GM21723 (cell line): Measurements from ENCODE around the gene INPP4A.
A peak's percentile ranks its signal among the peaks of the same experiment; 100 is the strongest.

Experiments
- ATAC-seq: cut with Tn5 transposase; IDR thresholded peaks from one replicate; pipeline ENCODE4 v1.9.1; 2021; ENCODE audit warnings: mild to moderate bottlenecking, moderate library complexity; ENCODE audit not compliant: unreplicated experiment

Gene INPP4A

GRCh38 chr2:98459496-98460175 is 15.0 kb downstream of the INPP4A start:
- ATAC-seq, result peak; percentile 30

GRCh38 chr2:98460573-98461497 is 16.2 kb downstream of the INPP4A start:
- peak; percentile 55 for ATAC-seq

GRCh38 chr2:98461498-98462049 is 16.9 kb downstream of the INPP4A start:
- ATAC-seq, result no peak

GRCh38 chr2:98463081-98463481 is 18.4 kb downstream of the INPP4A start:
- no peak for ATAC-seq

- ATAC-seq, result no peak
Measured at GRCh38 chr2:98463551-98463971, 18.9 kb downstream of the INPP4A start.

GRCh38 chr2:98463988-98464771 is 19.5 kb downstream of the INPP4A start:
- no peak for ATAC-seq

- ATAC-seq, result peak; percentile 45
Measured at GRCh38 chr2:98464772-98465310, 20.2 kb downstream of the INPP4A start.

GRCh38 chr2:98465456-98466226 is 21.0 kb downstream of the INPP4A start:
- peak; percentile 37 for ATAC-seq

- ATAC-seq, result no peak
Measured at GRCh38 chr2:98467082-98467536, 22.5 kb downstream of the INPP4A start.

GRCh38 chr2:98467652-98468051 is 23.0 kb downstream of the INPP4A start:
- no peak for ATAC-seq

GRCh38 chr2:98468621-98469236 is 24.1 kb downstream of the INPP4A start:
- ATAC-seq, result peak; percentile 42

GRCh38 chr2:98469862-98470544 is 25.3 kb downstream of the INPP4A start:
- no peak for ATAC-seq

GRCh38 chr2:98470851-98471255 is 26.2 kb downstream of the INPP4A start:
- ATAC-seq, result no peak

- no peak for ATAC-seq
Measured at GRCh38 chr2:98471402-98472131, 26.9 kb downstream of the INPP4A start.

GRCh38 chr2:98472132-98472650 is 27.5 kb downstream of the INPP4A start:
- no peak for ATAC-seq

GRCh38 chr2:98472961-98473746 is 28.5 kb downstream of the INPP4A start:
- ATAC-seq, result no peak
